ENCODE measurements around the gene ADAP2. TPM values are rescaled to one million over a fixed set of nuclear protein-coding genes. Genes with fewer than 3 reads are reported as not detected.
A peak's percentile ranks its signal among the peaks of the same experiment; 100 is the strongest.

Gene ADAP2
- total RNA-seq, 1 experiment from 2014 or later: 2.2 TPM

DNA sequence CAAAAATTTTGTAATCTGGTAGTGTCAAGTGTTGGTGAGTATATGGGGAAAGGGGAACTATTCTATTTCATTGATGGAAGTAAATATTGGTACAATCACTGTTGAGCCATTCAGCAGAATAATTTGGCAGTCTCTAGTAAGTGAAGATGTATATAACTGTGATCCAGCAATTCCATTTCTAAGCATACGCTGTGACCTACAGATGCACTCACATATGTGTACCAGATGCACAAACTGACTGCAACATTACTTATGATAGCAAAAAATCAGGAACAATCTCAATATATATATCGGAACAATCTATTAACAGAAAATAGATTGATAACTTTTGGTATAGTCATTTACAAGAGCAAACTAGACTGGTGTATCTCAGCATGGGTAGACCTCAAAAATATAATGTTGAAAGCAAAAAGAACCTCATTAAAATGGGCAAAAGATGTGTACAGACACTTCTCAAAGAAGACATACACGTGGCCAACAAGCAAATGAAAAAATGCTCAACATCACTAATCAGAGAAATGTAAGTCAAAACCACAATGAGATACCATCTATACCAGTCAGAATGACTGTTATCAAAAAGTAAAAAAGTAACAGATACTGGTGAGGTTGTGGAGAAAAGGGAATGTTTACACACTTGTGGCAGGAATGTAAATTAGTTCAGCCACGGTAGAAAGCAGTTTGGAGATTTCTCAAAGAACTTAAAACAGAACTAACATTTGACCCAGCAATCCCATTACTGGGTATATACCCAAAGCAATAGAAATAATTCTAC, 20.7 kb downstream of the ADAP2 start:
- POLR2A ChIA-PET: no interaction called here
- H3K4me1 Mint-ChIP-seq (ENCODE audit: insufficient read depth, unreplicated experiment): no peaks in the 10 kb centered on the region
- TF ChIP-seq, protein P1, sequence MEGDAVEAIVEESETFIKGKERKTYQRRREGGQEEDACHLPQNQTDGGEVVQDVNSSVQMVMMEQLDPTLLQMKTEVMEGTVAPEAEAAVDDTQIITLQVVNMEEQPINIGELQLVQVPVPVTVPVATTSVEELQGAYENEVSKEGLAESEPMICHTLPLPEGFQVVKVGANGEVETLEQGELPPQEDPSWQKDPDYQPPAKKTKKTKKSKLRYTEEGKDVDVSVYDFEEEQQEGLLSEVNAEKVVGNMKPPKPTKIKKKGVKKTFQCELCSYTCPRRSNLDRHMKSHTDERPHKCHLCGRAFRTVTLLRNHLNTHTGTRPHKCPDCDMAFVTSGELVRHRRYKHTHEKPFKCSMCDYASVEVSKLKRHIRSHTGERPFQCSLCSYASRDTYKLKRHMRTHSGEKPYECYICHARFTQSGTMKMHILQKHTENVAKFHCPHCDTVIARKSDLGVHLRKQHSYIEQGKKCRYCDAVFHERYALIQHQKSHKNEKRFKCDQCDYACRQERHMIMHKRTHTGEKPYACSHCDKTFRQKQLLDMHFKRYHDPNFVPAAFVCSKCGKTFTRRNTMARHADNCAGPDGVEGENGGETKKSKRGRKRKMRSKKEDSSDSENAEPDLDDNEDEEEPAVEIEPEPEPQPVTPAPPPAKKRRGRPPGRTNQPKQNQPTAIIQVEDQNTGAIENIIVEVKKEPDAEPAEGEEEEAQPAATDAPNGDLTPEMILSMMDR (IDR thresholded peaks at IDR 0.05; ENCODE audit: unreplicated experiment): no peak
- intact Hi-C loops (cut with micrococcal nuclease): no loop called here
- BruUV-seq (replicated peaks): no TSS peak
- CTCF ChIA-PET: no interaction called here
- H3K9me3 Mint-ChIP-seq (ENCODE audit: unreplicated experiment): no peaks in the 10 kb centered on the region
- H3K36me3 Mint-ChIP-seq (ENCODE audit: insufficient read depth, unreplicated experiment): no peaks in the 10 kb centered on the region
- DNase-seq (ENCODE audit: unreplicated experiment): no peak
- no peak overlapping the region for H3K27ac Mint-ChIP-seq (ENCODE audit: low read depth, unreplicated experiment)
- H3K27me3 Mint-ChIP-seq (ENCODE audit: insufficient read depth, unreplicated experiment): no peaks in the 10 kb centered on the region
- H3K4me3 Mint-ChIP-seq (ENCODE audit: unreplicated experiment): no peak overlapping the region

DNA sequence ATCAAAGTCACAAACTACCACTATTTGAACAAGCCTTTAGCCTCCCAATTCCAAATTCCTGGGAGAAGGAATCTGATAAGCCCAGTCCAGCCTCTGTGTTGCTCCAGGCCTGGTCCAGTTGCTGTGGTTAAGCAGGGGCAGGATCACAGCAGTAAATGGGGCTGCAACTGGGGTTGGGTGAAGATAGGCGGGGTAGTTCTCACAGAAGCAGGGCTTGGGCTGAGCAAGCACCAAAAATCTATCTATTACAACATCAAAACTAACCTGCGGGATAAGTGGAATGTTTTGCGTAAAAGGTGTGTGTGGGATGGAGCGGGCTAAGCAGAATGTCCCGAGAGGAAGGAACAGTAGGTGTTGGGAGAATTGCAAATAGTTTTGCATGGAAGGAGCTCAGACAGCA, 26.1 kb downstream of the ADAP2 start:
- CTCF ChIA-PET: interaction anchor here (0.6 kb wide), 2 partner anchors 8 to 384 kb away, joined by 3 to 4 read pairs; no protein-coding TSS in a partner anchor
- no peaks in the 10 kb centered on the region for H3K9me3 Mint-ChIP-seq (ENCODE audit: unreplicated experiment)
- no peaks in the 10 kb centered on the region for H3K4me1 Mint-ChIP-seq (ENCODE audit: insufficient read depth, unreplicated experiment)
- TF ChIP-seq, protein P1 (IDR thresholded peaks at IDR 0.05; ENCODE audit: unreplicated experiment): no peak
- H3K36me3 Mint-ChIP-seq (ENCODE audit: insufficient read depth, unreplicated experiment): no peaks in the 10 kb centered on the region
- no peaks in the 10 kb centered on the region for H3K27me3 Mint-ChIP-seq (ENCODE audit: insufficient read depth, unreplicated experiment)
- intact Hi-C loops (cut with micrococcal nuclease): no loop called here
- no peak overlapping the region for H3K4me3 Mint-ChIP-seq (ENCODE audit: unreplicated experiment)
- H3K27ac Mint-ChIP-seq (ENCODE audit: low read depth, unreplicated experiment): no peak overlapping the region
- no TSS peak for BruUV-seq (replicated peaks)
- POLR2A ChIA-PET: interaction anchor here (0.6 to 1.0 kb wide), 2 partner anchors 20 to 24 kb away, joined by 3 to 4 read pairs; no protein-coding TSS in a partner anchor
- no peak for DNase-seq (ENCODE audit: unreplicated experiment)

DNA sequence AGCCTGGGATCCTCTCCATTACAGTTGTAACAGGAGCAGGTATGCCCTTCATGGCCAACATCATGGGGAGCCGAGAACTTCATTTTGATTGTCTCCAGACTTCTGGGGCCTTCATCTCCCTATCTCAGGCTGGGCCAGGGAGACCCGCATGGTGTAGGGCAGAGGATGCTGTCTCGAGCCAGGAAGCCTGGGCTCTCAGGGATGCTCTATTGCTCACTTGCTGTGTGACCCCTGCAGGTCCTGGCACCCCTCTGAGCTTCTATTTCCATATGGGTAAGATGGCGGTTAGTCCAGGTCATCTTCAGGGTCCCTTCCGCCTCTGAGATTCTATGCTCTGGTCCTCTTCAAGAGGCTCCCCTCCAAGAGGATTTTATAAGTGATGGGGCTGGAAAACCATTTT, 28.4 kb downstream of the ADAP2 start:
- Mint-ChIP-seq H3K4me3 (ENCODE audit: unreplicated experiment) (no peak overlapping the region), H3K9me3 (ENCODE audit: unreplicated experiment) (no peaks in the 10 kb centered on the region), H3K27ac (ENCODE audit: low read depth, unreplicated experiment) (no peak overlapping the region), H3K36me3 (ENCODE audit: insufficient read depth, unreplicated experiment) (no peaks in the 10 kb centered on the region), H3K4me1 (ENCODE audit: insufficient read depth, unreplicated experiment) (no peaks in the 10 kb centered on the region), H3K27me3 (ENCODE audit: insufficient read depth, unreplicated experiment) (no peaks in the 10 kb centered on the region)
- CTCF ChIA-PET: interaction anchor here (0.6 kb wide), 1 partner anchor 43 kb away, joined by 3 read pairs; no protein-coding TSS in a partner anchor
- TF ChIP-seq, protein P1 (IDR thresholded peaks at IDR 0.05; ENCODE audit: unreplicated experiment): no peak
- no peak for DNase-seq (ENCODE audit: unreplicated experiment)
- BruUV-seq (replicated peaks): no TSS peak
- POLR2A ChIA-PET: interaction anchor here (0.8 to 1.3 kb wide), 3 partner anchors 15 to 44 kb away, joined by 3 to 7 read pairs (median 3); partner anchors contain the start of genes RNF135 and TEFM
- intact Hi-C loops (cut with micrococcal nuclease): no loop called here

DNA sequence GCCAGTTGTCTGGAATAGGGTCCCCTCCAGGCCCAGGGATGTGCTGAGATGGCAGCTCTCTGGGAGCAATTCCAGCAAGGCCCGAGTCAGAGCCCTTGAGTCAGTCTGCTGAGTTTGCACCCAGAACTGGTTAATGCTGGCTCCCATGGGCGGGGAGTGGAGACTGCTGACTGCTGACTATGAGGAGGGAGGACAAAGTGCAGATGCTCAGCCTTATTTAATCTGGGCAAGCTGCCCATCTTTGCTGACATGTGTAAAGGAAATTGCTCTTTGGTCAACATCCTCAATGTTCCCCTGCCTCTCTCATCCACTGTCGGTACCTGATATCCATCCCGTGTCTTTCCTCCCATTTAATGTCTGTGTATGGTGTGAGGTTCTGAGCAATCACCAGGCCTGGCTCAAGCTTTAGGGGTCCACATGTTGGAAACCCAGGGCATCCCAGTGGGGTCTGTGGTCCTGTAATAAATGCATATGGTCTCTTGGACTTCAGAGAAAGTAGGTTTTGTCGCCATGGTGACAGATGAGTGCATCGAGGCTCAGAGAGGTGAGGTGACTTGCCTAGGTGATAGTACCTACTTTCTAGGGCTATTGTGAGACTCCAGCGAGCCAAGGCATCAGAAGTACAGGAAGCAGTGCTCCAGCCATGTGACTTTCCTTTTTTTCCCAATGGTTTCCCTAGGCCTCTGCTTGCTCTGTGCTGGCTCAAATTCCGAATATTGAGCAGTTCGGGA, 29.1 kb downstream of the ADAP2 start:
- Mint-ChIP-seq H3K4me3 (ENCODE audit: unreplicated experiment) (no peak overlapping the region), H3K27me3 (ENCODE audit: insufficient read depth, unreplicated experiment) (no peaks in the 10 kb centered on the region), H3K27ac (ENCODE audit: low read depth, unreplicated experiment) (no peak overlapping the region), H3K9me3 (ENCODE audit: unreplicated experiment) (no peaks in the 10 kb centered on the region), H3K36me3 (ENCODE audit: insufficient read depth, unreplicated experiment) (no peaks in the 10 kb centered on the region), H3K4me1 (ENCODE audit: insufficient read depth, unreplicated experiment) (no peaks in the 10 kb centered on the region)
- peak; percentile 61 for DNase-seq (ENCODE audit: unreplicated experiment)
- BruUV-seq (replicated peaks): no TSS peak
- CTCF ChIA-PET: interaction anchor here (0.6 kb wide), 1 partner anchor 43 kb away, joined by 3 read pairs; no protein-coding TSS in a partner anchor
- TF ChIP-seq, protein P1 (IDR thresholded peaks at IDR 0.05; ENCODE audit: unreplicated experiment): no peak
- POLR2A ChIA-PET: interaction anchor here (0.8 to 1.3 kb wide), 3 partner anchors 15 to 44 kb away, joined by 3 to 7 read pairs (median 3); partner anchors contain the start of genes RNF135 and TEFM
- intact Hi-C loops (cut with micrococcal nuclease): no loop called here

Measured in MCF 10A (cell line).